ENCODE measurements around the gene CGB3. TPM values are rescaled to one million over a fixed set of nuclear protein-coding genes. Genes with fewer than 3 reads are reported as not detected.

The CGB3 gene
- polyA plus RNA-seq, 3 donors = not detected

GRCh38 chr19:49010453-49010852 is 13.7 kb downstream of the CGB3 start:
- H3K27ac Mint-ChIP-seq = peak overlapping the region in 2 of 7 donors; percentile 12 to 50
- no peak overlapping the region for H3K4me2 ChIP-seq (replicated peaks; ENCODE audit: extremely low read depth, low read length, poor library complexity, severe bottlenecking)
- H3K36me3 ChIP-seq (replicated peaks in 1 of 2; ENCODE audit: control insufficient read depth in 1 of 2, insufficient read depth in 2 of 2, low read length in 2 of 2) = peaks cover 62 to 76% of the 10 kb centered on the region in 2 donors
- H3K9ac ChIP-seq (ENCODE audit: insufficient read depth, low read length, poor library complexity, severe bottlenecking) = no peak overlapping the region
- no peaks in the 10 kb centered on the region for H3K79me2 ChIP-seq (ENCODE audit: insufficient read depth, low read length)
- H3K9me3 ChIP-seq (replicated peaks in 1 of 2; ENCODE audit: control insufficient read depth in 1 of 2, insufficient read depth in 1 of 2, low read length in 2 of 2) = no peaks in the 10 kb centered on the region
- no peaks in the 10 kb centered on the region for H3K27me3 ChIP-seq (ENCODE audit: control insufficient read depth in 2 of 2, insufficient read depth in 2 of 2, low read length in 2 of 2)
- no peak overlapping the region for H3K4me3 ChIP-seq (replicated peaks in 1 of 3; ENCODE audit: low read depth in 2 of 3, low read length in 3 of 3)
- intact Hi-C loops (cut with micrococcal nuclease) = no loop called here
- H2AFZ ChIP-seq (ENCODE audit: insufficient read depth, low read depth, low read length, poor library complexity, severe bottlenecking) = no peak overlapping the region
- peaks cover 0 to 2% (median 0%) of the 10 kb centered on the region in 3 donors for H3K27me3 Mint-ChIP-seq (ENCODE audit: low read depth in 3 of 3)
- no peak overlapping the region for H3K4me3 Mint-ChIP-seq
- no peaks in the 10 kb centered on the region for H3K4me1 ChIP-seq (ENCODE audit: control insufficient read depth in 1 of 2, insufficient read depth in 2 of 2, low read length in 2 of 2)
- no peak overlapping the region for H3K27ac ChIP-seq (ENCODE audit: low read depth in 1 of 2, low read length in 2 of 2)
- H3K36me3 Mint-ChIP-seq = peaks cover 55 to 89% of the 10 kb centered on the region in 2 donors
- H3K4me1 Mint-ChIP-seq = no peaks in the 10 kb centered on the region
- no peaks in the 10 kb centered on the region for H4K20me1 ChIP-seq (ENCODE audit: insufficient read depth, low read length)
- H3K9me3 Mint-ChIP-seq = no peaks in the 10 kb centered on the region
- no peak for TF ChIP-seq CTCF (IDR thresholded peaks at IDR 0.05)
- no peak for DNase-seq
- WGBS (ENCODE audit: insufficient coverage) = 86% methylated on average over 17 of the region's 18 CpGs

GRCh38 chr19:49009828-49010227 is 14.3 kb downstream of the CGB3 start:
- Mint-ChIP-seq H3K27ac (peak overlapping the region in 2 of 7 donors; percentile 25 to 45), H3K36me3 (peaks cover 54 to 89% of the 10 kb centered on the region in 2 donors)
- WGBS (ENCODE audit: insufficient coverage) = 93% methylated on average over 14 of the region's 18 CpGs

More at GRCh38 chr19:49009828-49010227, 14.3 kb downstream of the CGB3 start:
- H3K36me3 ChIP-seq (replicated peaks in 1 of 2; ENCODE audit: control insufficient read depth in 1 of 2, insufficient read depth in 2 of 2, low read length in 2 of 2) = peaks cover 62 to 76% of the 10 kb centered on the region in 2 donors
- H3K27me3 ChIP-seq (ENCODE audit: control insufficient read depth in 2 of 2, insufficient read depth in 2 of 2, low read length in 2 of 2) = no peaks in the 10 kb centered on the region
- no peak for TF ChIP-seq CTCF (IDR thresholded peaks at IDR 0.05)
- H3K4me1 ChIP-seq (ENCODE audit: control insufficient read depth in 1 of 2, insufficient read depth in 2 of 2, low read length in 2 of 2) = no peaks in the 10 kb centered on the region
- no peak overlapping the region for H3K9ac ChIP-seq (ENCODE audit: insufficient read depth, low read length, poor library complexity, severe bottlenecking)
- no peak overlapping the region for H3K27ac ChIP-seq (ENCODE audit: low read depth in 1 of 2, low read length in 2 of 2)
- H3K9me3 Mint-ChIP-seq = no peaks in the 10 kb centered on the region
- intact Hi-C loops (cut with micrococcal nuclease) = no loop called here
- no peak for DNase-seq
- no peaks in the 10 kb centered on the region for H4K20me1 ChIP-seq (ENCODE audit: insufficient read depth, low read length)
- H3K4me3 ChIP-seq (replicated peaks in 1 of 3; ENCODE audit: low read depth in 2 of 3, low read length in 3 of 3) = no peak overlapping the region
- H3K4me2 ChIP-seq (replicated peaks; ENCODE audit: extremely low read depth, low read length, poor library complexity, severe bottlenecking) = no peak overlapping the region
- no peaks in the 10 kb centered on the region for H3K79me2 ChIP-seq (ENCODE audit: insufficient read depth, low read length)
- H3K4me1 Mint-ChIP-seq = no peaks in the 10 kb centered on the region
- peaks cover 0 to 2% (median 0%) of the 10 kb centered on the region in 3 donors for H3K27me3 Mint-ChIP-seq (ENCODE audit: low read depth in 3 of 3)
- no peak overlapping the region for H2AFZ ChIP-seq (ENCODE audit: insufficient read depth, low read depth, low read length, poor library complexity, severe bottlenecking)
- no peaks in the 10 kb centered on the region for H3K9me3 ChIP-seq (replicated peaks in 1 of 2; ENCODE audit: control insufficient read depth in 1 of 2, insufficient read depth in 1 of 2, low read length in 2 of 2)
- H3K4me3 Mint-ChIP-seq = no peak overlapping the region
